ENCODE data around the gene MRLN.
"Not testable (repeated sequence)": the region's sequence is repeated elsewhere in the genome, so short reads cannot be mapped to it uniquely, and the experiment has no call there.

Gene MRLN

GRCh38 chr10:59745163-59745650, 8.0 kb downstream of the MRLN start:
- no peak for DNase-seq (ENCODE audit: low read depth in 3 of 3)

GRCh38 chr10:59744762-59745161, 8.5 kb downstream of the MRLN start:
- not testable (repeated sequence) for DNase-seq (ENCODE audit: low read depth in 3 of 3)

- not testable (repeated sequence) for DNase-seq (ENCODE audit: low read depth in 3 of 3)
Observed at GRCh38 chr10:59744156-59744555, 9.1 kb downstream of the MRLN start.

- no peak for DNase-seq (ENCODE audit: low read depth in 3 of 3)
Observed at GRCh38 chr10:59741583-59741982, 11.7 kb downstream of the MRLN start.

- no peak for DNase-seq (ENCODE audit: low read depth in 3 of 3)
Observed at GRCh38 chr10:59741048-59741447, 12.2 kb downstream of the MRLN start.

GRCh38 chr10:59736749-59737148, 16.5 kb downstream of the MRLN start:
- DNase-seq (ENCODE audit: low read depth in 3 of 3) = no peak

GRCh38 chr10:59735296-59735695, 18.0 kb downstream of the MRLN start:
- DNase-seq (ENCODE audit: low read depth in 3 of 3) = no peak

- no peak for DNase-seq (ENCODE audit: low read depth in 3 of 3)
Observed at GRCh38 chr10:59734014-59734462, 19.2 kb downstream of the MRLN start.

- DNase-seq (ENCODE audit: low read depth in 3 of 3) = not testable (repeated sequence)
Observed at GRCh38 chr10:59733321-59734013, 19.8 kb downstream of the MRLN start.

GRCh38 chr10:59732849-59733248, 20.4 kb downstream of the MRLN start:
- DNase-seq (ENCODE audit: low read depth in 3 of 3) = not testable (repeated sequence)

GRCh38 chr10:59729167-59729566, 24.1 kb downstream of the MRLN start:
- DNase-seq (ENCODE audit: low read depth in 3 of 3) = not testable (repeated sequence)

- no peak for DNase-seq (ENCODE audit: low read depth in 3 of 3)
Observed at GRCh38 chr10:59724098-59724938, 28.9 kb downstream of the MRLN start.

GRCh38 chr10:59720377-59720776, 32.9 kb downstream of the MRLN start:
- no peak for DNase-seq (ENCODE audit: low read depth in 3 of 3)

GRCh38 chr10:59719374-59719773, 33.9 kb downstream of the MRLN start:
- DNase-seq (ENCODE audit: low read depth in 3 of 3) = no peak

- DNase-seq (ENCODE audit: low read depth in 3 of 3) = no peak
Observed at GRCh38 chr10:59718257-59718656, 35.0 kb downstream of the MRLN start.

GRCh38 chr10:59713196-59713821, 39.9 kb downstream of the MRLN start:
- DNase-seq (ENCODE audit: low read depth in 3 of 3) = no peak

- DNase-seq (ENCODE audit: low read depth in 3 of 3) = no peak
Observed at GRCh38 chr10:59711871-59712494, 41.3 kb downstream of the MRLN start.

GRCh38 chr10:59709395-59710125, 43.7 kb downstream of the MRLN start, which contains the start of gene SLC16A9:
SLC16A9 (minus strand) TSS chr10:59709850; CDS start chr10:59684291, 25,559 bp downstream.
- DNase-seq (ENCODE audit: low read depth in 3 of 3) = peak in 2 of 3 experiments; percentile 21 to 66

GRCh38 chr10:59708816-59709394, 44.4 kb downstream of the MRLN start:
- DNase-seq (ENCODE audit: low read depth in 3 of 3) = no peak
